ENCODE measurements around the gene EOGT.

EOGT gene

GRCh38 chr3:68958932-68959331 is 54.6 kb downstream of the EOGT start:
- Histone ChIP-seq H3K36me3 (ENCODE audit: insufficient read depth, insufficient read length, low read length) (no peaks in the 10 kb centered on the region), H3K4me3 (ENCODE audit: insufficient read length, low read depth) (no peak overlapping the region), H3K4me1 (ENCODE audit: insufficient read depth, insufficient read length) (no peaks in the 10 kb centered on the region), H3K9me3 (ENCODE audit: insufficient read depth, low read length) (no peaks in the 10 kb centered on the region), H3K9ac (ENCODE audit: insufficient read length, low read depth) (no peak overlapping the region), H3K27me3 (ENCODE audit: insufficient read depth, insufficient read length) (no peaks in the 10 kb centered on the region)
- DNase-seq (ENCODE audit: low read depth, low spot score): no peak
- TF ChIP-seq SUZ12 (IDR thresholded peaks at IDR 0.05; ENCODE audit: extremely low read depth, insufficient read depth, insufficient read length): no peak
- no peak for TF ChIP-seq YY1 (IDR thresholded peaks at IDR 0.05; ENCODE audit: insufficient read depth, insufficient read length)
- TF ChIP-seq ZNF274 (IDR thresholded peaks at IDR 0.05; ENCODE audit: low read depth, low read length): no peak

GRCh38 chr3:68957895-68958294 is 55.6 kb downstream of the EOGT start:
- DNase-seq (ENCODE audit: low read depth, low spot score): no peak
- TF ChIP-seq SUZ12 (IDR thresholded peaks at IDR 0.05; ENCODE audit: extremely low read depth, insufficient read depth, insufficient read length): no peak
- no peak for TF ChIP-seq ZNF274 (IDR thresholded peaks at IDR 0.05; ENCODE audit: low read depth, low read length)
- TF ChIP-seq YY1 (IDR thresholded peaks at IDR 0.05; ENCODE audit: insufficient read depth, insufficient read length): no peak
- Histone ChIP-seq H3K27me3 (ENCODE audit: insufficient read depth, insufficient read length) (no peaks in the 10 kb centered on the region), H3K9ac (ENCODE audit: insufficient read length, low read depth) (no peak overlapping the region), H3K4me3 (ENCODE audit: insufficient read length, low read depth) (no peak overlapping the region), H3K36me3 (ENCODE audit: insufficient read depth, insufficient read length, low read length) (no peaks in the 10 kb centered on the region), H3K4me1 (ENCODE audit: insufficient read depth, insufficient read length) (no peaks in the 10 kb centered on the region), H3K9me3 (ENCODE audit: insufficient read depth, low read length) (no peaks in the 10 kb centered on the region)

GRCh38 chr3:68953816-68954444 is 59.6 kb downstream of the EOGT start:
- Histone ChIP-seq H3K36me3 (ENCODE audit: insufficient read depth, insufficient read length, low read length) (no peaks in the 10 kb centered on the region), H3K9ac (ENCODE audit: insufficient read length, low read depth) (no peak overlapping the region), H3K9me3 (ENCODE audit: insufficient read depth, low read length) (no peaks in the 10 kb centered on the region), H3K4me1 (ENCODE audit: insufficient read depth, insufficient read length) (no peaks in the 10 kb centered on the region), H3K4me3 (ENCODE audit: insufficient read length, low read depth) (no peak overlapping the region), H3K27me3 (ENCODE audit: insufficient read depth, insufficient read length) (no peaks in the 10 kb centered on the region)
- DNase-seq (ENCODE audit: low read depth, low spot score): no peak
- no peak for TF ChIP-seq SUZ12 (IDR thresholded peaks at IDR 0.05; ENCODE audit: extremely low read depth, insufficient read depth, insufficient read length)
- no peak for TF ChIP-seq YY1 (IDR thresholded peaks at IDR 0.05; ENCODE audit: insufficient read depth, insufficient read length)
- TF ChIP-seq ZNF274 (IDR thresholded peaks at IDR 0.05; ENCODE audit: low read depth, low read length): no peak

GRCh38 chr3:68945225-68945624 is 68.3 kb downstream of the EOGT start:
- TF ChIP-seq ZNF274 (IDR thresholded peaks at IDR 0.05; ENCODE audit: low read depth, low read length): no peak
- no peak for TF ChIP-seq YY1 (IDR thresholded peaks at IDR 0.05; ENCODE audit: insufficient read depth, insufficient read length)
- TF ChIP-seq SUZ12 (IDR thresholded peaks at IDR 0.05; ENCODE audit: extremely low read depth, insufficient read depth, insufficient read length): no peak
- no peaks in the 10 kb centered on the region for H3K36me3 ChIP-seq (ENCODE audit: insufficient read depth, insufficient read length, low read length)
- no peak for DNase-seq (ENCODE audit: low read depth, low spot score)
- no peaks in the 10 kb centered on the region for H3K4me1 ChIP-seq (ENCODE audit: insufficient read depth, insufficient read length)
- H3K9me3 ChIP-seq (ENCODE audit: insufficient read depth, low read length): no peaks in the 10 kb centered on the region
- H3K9ac ChIP-seq (ENCODE audit: insufficient read length, low read depth): no peak overlapping the region
- H3K4me3 ChIP-seq (ENCODE audit: insufficient read length, low read depth): no peak overlapping the region
- H3K27me3 ChIP-seq (ENCODE audit: insufficient read depth, insufficient read length): no peaks in the 10 kb centered on the region

GRCh38 chr3:68943753-68944500 is 69.6 kb downstream of the EOGT start:
- no peaks in the 10 kb centered on the region for H3K36me3 ChIP-seq (ENCODE audit: insufficient read depth, insufficient read length, low read length)
- H3K4me3 ChIP-seq (ENCODE audit: insufficient read length, low read depth): no peak overlapping the region
- DNase-seq (ENCODE audit: low read depth, low spot score): peak; percentile 22
- no peak for TF ChIP-seq ZNF274 (IDR thresholded peaks at IDR 0.05; ENCODE audit: low read depth, low read length)
- TF ChIP-seq YY1 (IDR thresholded peaks at IDR 0.05; ENCODE audit: insufficient read depth, insufficient read length): no peak
- no peak for TF ChIP-seq SUZ12 (IDR thresholded peaks at IDR 0.05; ENCODE audit: extremely low read depth, insufficient read depth, insufficient read length)
- no peaks in the 10 kb centered on the region for H3K27me3 ChIP-seq (ENCODE audit: insufficient read depth, insufficient read length)
- H3K4me1 ChIP-seq (ENCODE audit: insufficient read depth, insufficient read length): no peaks in the 10 kb centered on the region
- no peak overlapping the region for H3K9ac ChIP-seq (ENCODE audit: insufficient read length, low read depth)
- no peaks in the 10 kb centered on the region for H3K9me3 ChIP-seq (ENCODE audit: insufficient read depth, low read length)

- H3K27me3 ChIP-seq (ENCODE audit: insufficient read depth, insufficient read length): no peaks in the 10 kb centered on the region
- H3K36me3 ChIP-seq (ENCODE audit: insufficient read depth, insufficient read length, low read length): no peaks in the 10 kb centered on the region
- no peak overlapping the region for H3K4me3 ChIP-seq (ENCODE audit: insufficient read length, low read depth)
- DNase-seq (ENCODE audit: low read depth, low spot score): no peak
- H3K9ac ChIP-seq (ENCODE audit: insufficient read length, low read depth): no peak overlapping the region
- no peak for TF ChIP-seq SUZ12 (IDR thresholded peaks at IDR 0.05; ENCODE audit: extremely low read depth, insufficient read depth, insufficient read length)
- TF ChIP-seq ZNF274 (IDR thresholded peaks at IDR 0.05; ENCODE audit: low read depth, low read length): no peak
- TF ChIP-seq YY1 (IDR thresholded peaks at IDR 0.05; ENCODE audit: insufficient read depth, insufficient read length): no peak
- H3K9me3 ChIP-seq (ENCODE audit: insufficient read depth, low read length): no peaks in the 10 kb centered on the region
- H3K4me1 ChIP-seq (ENCODE audit: insufficient read depth, insufficient read length): no peaks in the 10 kb centered on the region
Observed at GRCh38 chr3:68941055-68941454, 72.4 kb downstream of the EOGT start.

GRCh38 chr3:68936856-68937255 is 76.6 kb downstream of the EOGT start:
- Histone ChIP-seq H3K4me3 (ENCODE audit: insufficient read length, low read depth) (no peak overlapping the region), H3K4me1 (ENCODE audit: insufficient read depth, insufficient read length) (no peaks in the 10 kb centered on the region), H3K9me3 (ENCODE audit: insufficient read depth, low read length) (no peaks in the 10 kb centered on the region), H3K36me3 (ENCODE audit: insufficient read depth, insufficient read length, low read length) (no peaks in the 10 kb centered on the region), H3K27me3 (ENCODE audit: insufficient read depth, insufficient read length) (peaks cover 5% of the 10 kb centered on the region), H3K9ac (ENCODE audit: insufficient read length, low read depth) (no peak overlapping the region)
- no peak for DNase-seq (ENCODE audit: low read depth, low spot score)
- TF ChIP-seq SUZ12 (IDR thresholded peaks at IDR 0.05; ENCODE audit: extremely low read depth, insufficient read depth, insufficient read length) (no peak), YY1 (IDR thresholded peaks at IDR 0.05; ENCODE audit: insufficient read depth, insufficient read length) (no peak), ZNF274 (IDR thresholded peaks at IDR 0.05; ENCODE audit: low read depth, low read length) (no peak)

Measured in NT2/D1 (cell line).